Thoracic aorta (tissue), 2 donors: ENCODE data around the gene DOCK10. TPM values are rescaled to one million over a fixed set of nuclear protein-coding genes. Genes with fewer than 3 reads are reported as not detected.

ENCODE experiments used
- ATAC-seq: fragments of 150-250 bp; one replicate; pipeline ENCODE4 v1.8.0; 2017; ENCODE audit warnings: low read depth; ENCODE audit not compliant: insufficient number of reproducible peaks, low FRiP score
- DNase-seq: peaks from one replicate; pipeline ENCODE4 v3.0.0-alpha.2; 2020; ENCODE audit warnings: low spot score
- H3K27ac ChIP-seq, 2 donors: fragments of 200-600 bp; sonication (generic); 1 replicate in 1 of 2; 2 replicates in 1 of 2; pipeline ENCODE4 v1.5.1; 2016; ENCODE audit warnings: mild to moderate bottlenecking in 2 of 2, moderate library complexity in 2 of 2
- H3K27me3 ChIP-seq: fragments of 200-600 bp; sonication (generic); replicated peaks from 2 replicates; pipeline ENCODE4 v1.6.0; 2016; ENCODE audit warnings: mild to moderate bottlenecking; ENCODE audit not compliant: insufficient read depth
- H3K36me3 ChIP-seq: fragments of 200-600 bp; sonication (generic); one replicate; pipeline ENCODE4 v1.5.1; 2016
- H3K4me1 ChIP-seq, 2 donors: fragments of 200-600 bp; sonication (generic); 1 replicate in 1 of 2; 2 replicates in 1 of 2; pipeline versions ENCODE4 v1.5.1 to v1.6.0; 2016; ENCODE audit warnings: low read depth in 2 of 2, mild to moderate bottlenecking in 1 of 2; ENCODE audit not compliant: control insufficient read depth in 1 of 2
- H3K4me3 ChIP-seq: fragments of 200-600 bp; sonication (generic); 2 replicates; pipeline ENCODE4 v1.5.1; 2016; ENCODE audit warnings: mild to moderate bottlenecking
- H3K9me3 ChIP-seq: fragments of 200-600 bp; sonication (generic); 2 replicates; pipeline ENCODE4 v1.5.1; 2016
- total RNA-seq, 2 donors: library from RNA; depleted of rRNA; stranded (reverse); fragments of >200 nt; gene quantifications; one replicate each; pipeline versions ENCODE4 v1.1.0 to v1.2.3, GENCODE V29; 2016
- TF ChIP-seq, protein P1 (sequence below): fragments of 200-600 bp; sonication (generic); IDR thresholded peaks from one replicate; pipeline ENCODE4 v1.5.1; 2019; ENCODE audit warnings: antibody characterized with exemption

The DOCK10 gene
- total RNA-seq, 2 donors from 2014 or later, result 44.9 to 53.0 TPM

DNA sequence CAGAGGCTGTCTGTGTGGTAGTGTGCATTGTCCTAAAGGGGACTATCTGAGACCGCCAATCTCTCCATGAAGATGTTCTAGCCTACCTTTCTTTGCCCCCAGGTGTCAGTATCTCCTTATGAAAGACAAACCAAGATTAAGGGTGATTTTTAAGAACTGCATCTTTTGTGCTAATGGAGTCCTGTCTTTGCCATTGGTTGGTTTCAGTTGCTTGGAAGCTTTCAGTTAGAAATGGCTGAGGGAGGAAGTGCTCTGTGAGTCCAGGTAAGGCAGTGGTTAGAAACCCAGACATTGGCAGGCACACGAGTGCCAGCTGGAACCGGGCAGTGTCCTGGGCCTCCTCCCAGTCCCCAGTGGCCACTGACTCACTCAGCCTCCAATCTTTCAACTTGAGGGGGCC lies 111.3 kb downstream of the DOCK10 start:
- no peak overlapping the region for H3K4me3 ChIP-seq
- peaks cover 62 to 95% of the 10 kb centered on the region in 2 donors for H3K4me1 ChIP-seq
- H3K36me3 ChIP-seq, result no peaks in the 10 kb centered on the region
- no peaks in the 10 kb centered on the region for H3K27me3 ChIP-seq
- no peak for ATAC-seq
- no peaks in the 10 kb centered on the region for H3K9me3 ChIP-seq
- peak overlapping the region in 1 of 2 donors; percentile 65 for H3K27ac ChIP-seq
- DNase-seq, result no peak
- TF ChIP-seq, protein P1, sequence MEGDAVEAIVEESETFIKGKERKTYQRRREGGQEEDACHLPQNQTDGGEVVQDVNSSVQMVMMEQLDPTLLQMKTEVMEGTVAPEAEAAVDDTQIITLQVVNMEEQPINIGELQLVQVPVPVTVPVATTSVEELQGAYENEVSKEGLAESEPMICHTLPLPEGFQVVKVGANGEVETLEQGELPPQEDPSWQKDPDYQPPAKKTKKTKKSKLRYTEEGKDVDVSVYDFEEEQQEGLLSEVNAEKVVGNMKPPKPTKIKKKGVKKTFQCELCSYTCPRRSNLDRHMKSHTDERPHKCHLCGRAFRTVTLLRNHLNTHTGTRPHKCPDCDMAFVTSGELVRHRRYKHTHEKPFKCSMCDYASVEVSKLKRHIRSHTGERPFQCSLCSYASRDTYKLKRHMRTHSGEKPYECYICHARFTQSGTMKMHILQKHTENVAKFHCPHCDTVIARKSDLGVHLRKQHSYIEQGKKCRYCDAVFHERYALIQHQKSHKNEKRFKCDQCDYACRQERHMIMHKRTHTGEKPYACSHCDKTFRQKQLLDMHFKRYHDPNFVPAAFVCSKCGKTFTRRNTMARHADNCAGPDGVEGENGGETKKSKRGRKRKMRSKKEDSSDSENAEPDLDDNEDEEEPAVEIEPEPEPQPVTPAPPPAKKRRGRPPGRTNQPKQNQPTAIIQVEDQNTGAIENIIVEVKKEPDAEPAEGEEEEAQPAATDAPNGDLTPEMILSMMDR, result no peak

- DNase-seq, result no peak
- Histone ChIP-seq H3K4me3 (no peak overlapping the region), H3K9me3 (no peaks in the 10 kb centered on the region), H3K27me3 (no peaks in the 10 kb centered on the region), H3K27ac (peak overlapping the region in 1 of 2 donors; percentile 65), H3K4me1 (peaks cover 67 to 98% of the 10 kb centered on the region in 2 donors), H3K36me3 (no peaks in the 10 kb centered on the region)
- no peak for ATAC-seq
- TF ChIP-seq, protein P1, result no peak
Observed at GRCh38 chr2:224930124-224930523, 112.1 kb downstream of the DOCK10 start.

- Histone ChIP-seq H3K27ac (peak overlapping the region; percentile 94 to 96), H3K36me3 (no peaks in the 10 kb centered on the region), H3K27me3 (no peaks in the 10 kb centered on the region), H3K9me3 (no peaks in the 10 kb centered on the region), H3K4me1 (peaks cover 67 to 98% of the 10 kb centered on the region in 2 donors), H3K4me3 (no peak overlapping the region)
- TF ChIP-seq, protein P1, result no peak
- ATAC-seq (no peak), DNase-seq (no peak)
Observed at GRCh38 chr2:224929512-224929911, 112.8 kb downstream of the DOCK10 start.

GRCh38 chr2:224927646-224928173 lies 114.6 kb downstream of the DOCK10 start:
- DNase-seq (peak; percentile 32), ATAC-seq (peak; percentile 88)
- Histone ChIP-seq H3K4me1 (peaks cover 67 to 90% of the 10 kb centered on the region in 2 donors), H3K27me3 (no peaks in the 10 kb centered on the region), H3K4me3 (peak overlapping the region; percentile 6), H3K9me3 (no peaks in the 10 kb centered on the region), H3K36me3 (no peaks in the 10 kb centered on the region), H3K27ac (peak overlapping the region; percentile 94 to 96)
- TF ChIP-seq, protein P1, result no peak

GRCh38 chr2:224927011-224927410 lies 115.3 kb downstream of the DOCK10 start:
- TF ChIP-seq, protein P1, result no peak
- no peaks in the 10 kb centered on the region for H3K36me3 ChIP-seq
- DNase-seq, result no peak
- no peaks in the 10 kb centered on the region for H3K27me3 ChIP-seq
- no peak for ATAC-seq
- H3K4me1 ChIP-seq, result peaks cover 64 to 83% of the 10 kb centered on the region in 2 donors
- no peaks in the 10 kb centered on the region for H3K9me3 ChIP-seq
- no peak overlapping the region for H3K4me3 ChIP-seq
- H3K27ac ChIP-seq, result peak overlapping the region; percentile 94 to 96
